KG1 (cell line): Measurements from ENCODE around the gene ARL15.

Experiments used
- DNase-seq: peaks from one replicate; lab custom pipeline; 2025; lab: John Stamatoyannopoulos, UW

Gene ARL15

GRCh38 chr5:54249210-54250028, 61.0 kb downstream of the ARL15 start:
- peak; percentile 25 for DNase-seq

GRCh38 chr5:54247226-54247625, 63.1 kb downstream of the ARL15 start:
- no peak for DNase-seq

GRCh38 chr5:54243483-54244080, 66.8 kb downstream of the ARL15 start:
- DNase-seq, result peak; percentile 7

GRCh38 chr5:54242297-54242696, 68.1 kb downstream of the ARL15 start:
- no peak for DNase-seq

- DNase-seq, result no peak
Measured at GRCh38 chr5:54234304-54234933, 76.0 kb downstream of the ARL15 start.

GRCh38 chr5:54230936-54231685, 79.3 kb downstream of the ARL15 start:
- no peak for DNase-seq

- DNase-seq, result peak; percentile 11
Measured at GRCh38 chr5:54229041-54229780, 81.2 kb downstream of the ARL15 start.

- no peak for DNase-seq
Measured at GRCh38 chr5:54227759-54228158, 82.6 kb downstream of the ARL15 start.

- DNase-seq, result no peak
Measured at GRCh38 chr5:54227109-54227508, 83.3 kb downstream of the ARL15 start.

GRCh38 chr5:54226215-54226614, 84.2 kb downstream of the ARL15 start:
- DNase-seq, result no peak

GRCh38 chr5:54224103-54224826, 86.1 kb downstream of the ARL15 start:
- no peak for DNase-seq

GRCh38 chr5:54222336-54222735, 88.0 kb downstream of the ARL15 start:
- no peak for DNase-seq

GRCh38 chr5:54221135-54221534, 89.2 kb downstream of the ARL15 start:
- no peak for DNase-seq

- DNase-seq, result no peak
Measured at GRCh38 chr5:54220230-54221040, 89.9 kb downstream of the ARL15 start.

- DNase-seq, result no peak
Measured at GRCh38 chr5:54217826-54218503, 92.4 kb downstream of the ARL15 start.

- DNase-seq, result no peak
Measured at GRCh38 chr5:54215233-54215736, 95.1 kb downstream of the ARL15 start.

GRCh38 chr5:54214722-54215121, 95.7 kb downstream of the ARL15 start:
- no peak for DNase-seq

GRCh38 chr5:54212331-54212730, 98.0 kb downstream of the ARL15 start:
- no peak for DNase-seq

- DNase-seq, result no peak
Measured at GRCh38 chr5:54211912-54212311, 98.5 kb downstream of the ARL15 start.
